ENCODE results near the gene ASXL2.
"Not testable (repeated sequence)": the region's sequence is repeated elsewhere in the genome, so short reads cannot be mapped to it uniquely, and the experiment has no call there.

ASXL2 gene

GRCh38 chr2:25831746-25832449 is 46.4 kb downstream of the ASXL2 start:
- no peak for DNase-seq

- no peak for DNase-seq
Observed at GRCh38 chr2:25829828-25830227, 48.5 kb downstream of the ASXL2 start.

- DNase-seq = no peak
Observed at GRCh38 chr2:25829377-25829704, 48.9 kb downstream of the ASXL2 start.

- not testable (repeated sequence) for DNase-seq
Observed at GRCh38 chr2:25828532-25829376, 49.5 kb downstream of the ASXL2 start.

- DNase-seq = peak; percentile 48 to 54
Observed at GRCh38 chr2:25825238-25825637, 53.0 kb downstream of the ASXL2 start.

GRCh38 chr2:25824718-25825117 is 53.6 kb downstream of the ASXL2 start:
- no peak for DNase-seq

GRCh38 chr2:25824216-25824615 is 54.1 kb downstream of the ASXL2 start:
- no peak for DNase-seq

GRCh38 chr2:25822190-25823117 is 55.8 kb downstream of the ASXL2 start:
- DNase-seq = peak; percentile 53 to 58

GRCh38 chr2:25821225-25822056 is 56.8 kb downstream of the ASXL2 start:
- DNase-seq = no peak

- no peak for DNase-seq
Observed at GRCh38 chr2:25819597-25820039, 58.7 kb downstream of the ASXL2 start.

- no peak for DNase-seq
Observed at GRCh38 chr2:25817630-25818029, 60.7 kb downstream of the ASXL2 start.

GRCh38 chr2:25817006-25817405 is 61.3 kb downstream of the ASXL2 start:
- no peak for DNase-seq

- DNase-seq = no peak
Observed at GRCh38 chr2:25816249-25816648, 62.0 kb downstream of the ASXL2 start.

- DNase-seq = no peak
Observed at GRCh38 chr2:25814681-25815080, 63.6 kb downstream of the ASXL2 start.

GRCh38 chr2:25810428-25810827 is 67.9 kb downstream of the ASXL2 start:
- DNase-seq = no peak

- DNase-seq = no peak
Observed at GRCh38 chr2:25809646-25810045, 68.6 kb downstream of the ASXL2 start.

GRCh38 chr2:25808006-25808383 is 70.3 kb downstream of the ASXL2 start:
- no peak for DNase-seq

- no peak for DNase-seq
Observed at GRCh38 chr2:25806941-25807340, 71.3 kb downstream of the ASXL2 start.

GRCh38 chr2:25805987-25806386 is 72.3 kb downstream of the ASXL2 start:
- DNase-seq = no peak

GRCh38 chr2:25804338-25804737 is 73.9 kb downstream of the ASXL2 start:
- DNase-seq = no peak

GRCh38 chr2:25799301-25799700 is 79.0 kb downstream of the ASXL2 start:
- no peak for DNase-seq

All from activated CD4-positive, alpha-beta T cell treated with anti-CD3 and anti-CD28 coated beads for 4 hours (primary cell).